ENCODE results near the gene ST6GAL1. TPM values are rescaled to one million over a fixed set of nuclear protein-coding genes. Genes with fewer than 3 reads are reported as not detected.

Gene ST6GAL1
- total and polyA plus RNA-seq, 2 of the 8 experiments (the other 6 are each of a cell fraction or from before 2014, with no cell fraction given) = 62.8 to 80.9 TPM

DNA sequence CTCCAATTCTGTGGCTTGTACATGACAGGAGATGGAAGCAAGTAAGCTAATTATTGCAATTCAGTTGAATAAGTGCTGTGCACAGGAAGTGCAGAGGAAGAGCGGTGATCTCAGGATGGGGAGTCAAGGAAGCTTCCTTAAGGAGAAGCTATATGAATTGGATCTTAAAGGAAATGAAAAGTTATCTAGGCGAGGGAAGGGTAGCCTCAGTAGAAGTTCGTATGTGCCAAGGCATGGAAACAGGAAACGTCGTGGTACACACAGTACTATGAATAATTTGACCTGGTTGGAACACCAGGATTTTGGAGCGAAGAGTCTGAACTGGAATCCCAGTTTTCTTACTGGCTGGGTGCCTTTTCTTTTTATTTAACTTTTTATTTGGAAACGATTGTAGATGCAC is 39.3 kb downstream of the ST6GAL1 start:
- Histone ChIP-seq H3K27me3 (replicated peaks in 1 of 4; ENCODE audit: control insufficient read depth in 3 of 4, extremely low read depth in 1 of 4, insufficient read depth in 3 of 4, low read length in 3 of 4) (no peaks in the 10 kb centered on the region), H2BK20ac (ENCODE audit: low read length) (no peak overlapping the region), H3K9me3 (ENCODE audit: insufficient read depth in 2 of 2, low read depth in 1 of 2, low read length in 1 of 2) (no peaks in the 10 kb centered on the region), H3K79me1 (ENCODE audit: low read depth, low read length) (peaks cover 5% of the 10 kb centered on the region; the same call in 1 of the 2 replicates), H3K23me2 (ENCODE audit: low read depth, low read length) (no peaks in the 10 kb centered on the region), H4K5ac (ENCODE audit: insufficient read length, low read depth, low read length) (no peak overlapping the region), H4K8ac (ENCODE audit: extremely low read depth, insufficient read depth, low read length) (no peak overlapping the region), H3K27ac (ENCODE audit: low read depth, low read length) (no peak overlapping the region), H4K20me1 (replicated peaks in 1 of 2; ENCODE audit: control insufficient read depth in 1 of 2, insufficient read depth in 2 of 2, low read length in 2 of 2) (no peaks in the 10 kb centered on the region), H2BK15ac (ENCODE audit: low read length) (no peak overlapping the region), H3K4ac (replicated peaks; ENCODE audit: insufficient read length, low read depth, low read length) (no peak overlapping the region), H3K14ac (ENCODE audit: insufficient read length) (no peak overlapping the region), H3K23ac (ENCODE audit: insufficient read length) (no peak overlapping the region), H3K9ac (replicated peaks in 1 of 4; ENCODE audit: extremely low read depth in 1 of 4, low read depth in 3 of 4, low read length in 3 of 4) (no peak overlapping the region), H3K4me2 (ENCODE audit: insufficient read depth in 1 of 2, low read depth in 2 of 2, low read length in 2 of 2) (no peak overlapping the region), H3K4me3 (ENCODE audit: extremely low read depth in 1 of 4, insufficient read depth in 2 of 4, low read depth in 3 of 4, low read length in 4 of 4) (no peak overlapping the region), H2BK12ac (ENCODE audit: low read depth, low read length) (no peak overlapping the region), H3K4me1 (replicated peaks in 1 of 4; ENCODE audit: control insufficient read depth in 3 of 4, insufficient read depth in 4 of 4, low read length in 3 of 4) (peaks cover 6 to 17% (median 11%) of the 10 kb centered on the region in 4 experiments; a peak in 6 of 7 replicates), H2BK5ac (ENCODE audit: low read depth, low read length) (no peak overlapping the region), H2AK5ac (ENCODE audit: low read depth, low read length) (no peak overlapping the region), H3K36me3 (ENCODE audit: control insufficient read depth in 2 of 4, insufficient read depth in 4 of 4, low read length in 3 of 4) (peaks cover 2 to 60% (median 22%) of the 10 kb centered on the region in 4 experiments; a peak in 5 of 8 replicates), H2BK120ac (replicated peaks; ENCODE audit: low read depth, low read length) (no peak overlapping the region), H3K79me2 (ENCODE audit: control insufficient read depth in 1 of 2, insufficient read depth in 2 of 2, low read length in 2 of 2) (peaks cover 0 to 31% of the 10 kb centered on the region in 2 experiments; a peak in 2 of 4 replicates), H3K56ac (replicated peaks; ENCODE audit: insufficient read length, low read depth, low read length) (no peak overlapping the region), H2AFZ (ENCODE audit: low read length) (no peak overlapping the region), H3K18ac (ENCODE audit: extremely low read depth, low read length) (no peak overlapping the region), H4K91ac (replicated peaks; ENCODE audit: insufficient read length, low read length) (no peak overlapping the region)
- DNase-seq (ENCODE audit: low read depth in 1 of 2, low spot score in 2 of 2) = no peak
- CTCF ChIA-PET (ENCODE audit: partially characterized antibody) = interaction anchor here (0.6 kb wide), 1 partner anchor 413 kb away, joined by 3 read pairs; no protein-coding TSS in a partner anchor
- TF ChIP-seq TBP (IDR thresholded peaks at IDR 0.05; ENCODE audit: low read depth, low read length) (no peak), CREB1 (IDR thresholded peaks at IDR 0.05) (no peak), KDM1A (IDR thresholded peaks at IDR 0.05; ENCODE audit: borderline replicate concordance, low read length) (no peak), CHD1 (IDR thresholded peaks at IDR 0.05; ENCODE audit: low read depth, low read length) (no peak), BRCA1 (IDR thresholded peaks at IDR 0.05; ENCODE audit: low read depth, low read length) (no peak), POLR2AphosphoS5 (IDR thresholded peaks at IDR 0.05; ENCODE audit: low read depth, low read length) (no peak), KDM5A (IDR thresholded peaks at IDR 0.05; ENCODE audit: low read length) (no peak), TAF7 (optimal IDR thresholded peaks at IDR 0.05; ENCODE audit: borderline replicate concordance, low read depth, low read length) (no peak), EGR1 (IDR thresholded peaks at IDR 0.05; ENCODE audit: borderline replicate concordance, low read depth, low read length) (no peak), GTF2F1 (IDR thresholded peaks at IDR 0.05; ENCODE audit: borderline replicate concordance, low read depth, low read length) (no peak), ASH2L (IDR thresholded peaks at IDR 0.05; ENCODE audit: low read length) (no peak)
- TF ChIP-seq, protein P1, sequence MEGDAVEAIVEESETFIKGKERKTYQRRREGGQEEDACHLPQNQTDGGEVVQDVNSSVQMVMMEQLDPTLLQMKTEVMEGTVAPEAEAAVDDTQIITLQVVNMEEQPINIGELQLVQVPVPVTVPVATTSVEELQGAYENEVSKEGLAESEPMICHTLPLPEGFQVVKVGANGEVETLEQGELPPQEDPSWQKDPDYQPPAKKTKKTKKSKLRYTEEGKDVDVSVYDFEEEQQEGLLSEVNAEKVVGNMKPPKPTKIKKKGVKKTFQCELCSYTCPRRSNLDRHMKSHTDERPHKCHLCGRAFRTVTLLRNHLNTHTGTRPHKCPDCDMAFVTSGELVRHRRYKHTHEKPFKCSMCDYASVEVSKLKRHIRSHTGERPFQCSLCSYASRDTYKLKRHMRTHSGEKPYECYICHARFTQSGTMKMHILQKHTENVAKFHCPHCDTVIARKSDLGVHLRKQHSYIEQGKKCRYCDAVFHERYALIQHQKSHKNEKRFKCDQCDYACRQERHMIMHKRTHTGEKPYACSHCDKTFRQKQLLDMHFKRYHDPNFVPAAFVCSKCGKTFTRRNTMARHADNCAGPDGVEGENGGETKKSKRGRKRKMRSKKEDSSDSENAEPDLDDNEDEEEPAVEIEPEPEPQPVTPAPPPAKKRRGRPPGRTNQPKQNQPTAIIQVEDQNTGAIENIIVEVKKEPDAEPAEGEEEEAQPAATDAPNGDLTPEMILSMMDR (IDR thresholded peaks at IDR 0.05; ENCODE audit: control extremely low read depth in 1 of 3, insufficient read depth in 1 of 3, low read depth in 1 of 3, low read length in 3 of 3) = no peak
- WGBS, 2 experiments (ENCODE audit: extremely low coverage in 1 of 2, insufficient coverage in 1 of 2, insufficient read length in 1 of 2, insufficient replicate concordance in 2 of 2, low coverage in 1 of 2, low lambda C conversion rate in 2 of 2, missing lambda C conversion rate in 1 of 2) = 91% methylated on average over 7 of the region's 7 CpGs; no CpG with 5 or more reads in 1 of the 2 experiments
- POLR2A ChIA-PET (ENCODE audit: partially characterized antibody) = no interaction called here
- no peak for FAIRE-seq

Measured in H1 (cell line).